Activated effector memory CD4-positive, alpha-beta T cell treated with anti-CD3 and anti-CD28 coated beads, Interleukin-2, amount 50 U/mL, for 16 hours (primary cell): Measurements from ENCODE around the gene VCAM1.
"Not testable (repeated sequence)": the region's sequence is repeated elsewhere in the genome, so short reads cannot be mapped to it uniquely, and the experiment has no call there.

Experiments
- DNase-seq: peaks from one replicate; pipeline ENCODE4 v3.0.0-alpha.2; 2020

Gene VCAM1

GRCh38 chr1:100719490-100719889 lies at the start of gene VCAM1:
VCAM1 (plus strand) TSS chr1:100719742; CDS start chr1:100719861, 119 bp downstream.
- DNase-seq, result no peak

- DNase-seq, result no peak
Measured at GRCh38 chr1:100670083-100670482, 49.5 kb upstream of the VCAM1 start.

- no peak for DNase-seq
Measured at GRCh38 chr1:100671601-100672000, 47.9 kb upstream of the VCAM1 start.

- DNase-seq, result no peak
Measured at GRCh38 chr1:100683448-100684349, 35.8 kb upstream of the VCAM1 start.

- no peak for DNase-seq
Measured at GRCh38 chr1:100699744-100700143, 19.8 kb upstream of the VCAM1 start.

- no peak for DNase-seq
Measured at GRCh38 chr1:100700586-100700985, 19.0 kb upstream of the VCAM1 start.

GRCh38 chr1:100703052-100703451 lies 16.5 kb upstream of the VCAM1 start:
- DNase-seq, result no peak

GRCh38 chr1:100703716-100704115 lies 15.8 kb upstream of the VCAM1 start:
- DNase-seq, result no peak

- no peak for DNase-seq
Measured at GRCh38 chr1:100704473-100704872, 15.1 kb upstream of the VCAM1 start.

- no peak for DNase-seq
Measured at GRCh38 chr1:100706296-100706695, 13.2 kb upstream of the VCAM1 start.

- DNase-seq, result no peak
Measured at GRCh38 chr1:100706856-100707255, 12.7 kb upstream of the VCAM1 start.

- DNase-seq, result no peak
Measured at GRCh38 chr1:100708476-100709062, 11.0 kb upstream of the VCAM1 start.

GRCh38 chr1:100710906-100711682 lies 8.4 kb upstream of the VCAM1 start:
- no peak for DNase-seq

GRCh38 chr1:100713027-100713426 lies 6.5 kb upstream of the VCAM1 start:
- DNase-seq, result not testable (repeated sequence)

GRCh38 chr1:100713626-100714025 lies 5.9 kb upstream of the VCAM1 start:
- DNase-seq, result no peak

- DNase-seq, result no peak
Measured at GRCh38 chr1:100714599-100714998, 4.9 kb upstream of the VCAM1 start.

- no peak for DNase-seq
Measured at GRCh38 chr1:100717218-100717617, 2.3 kb upstream of the VCAM1 start.

GRCh38 chr1:100718581-100718980 lies 961 bp upstream of the VCAM1 start:
- DNase-seq, result no peak

- no peak for DNase-seq
Measured at GRCh38 chr1:100720101-100720500, 559 bp downstream of the VCAM1 start.

- no peak for DNase-seq
Measured at GRCh38 chr1:100720751-100721150, 1.2 kb downstream of the VCAM1 start.

GRCh38 chr1:100721526-100722207 lies 2.1 kb downstream of the VCAM1 start:
- no peak for DNase-seq

GRCh38 chr1:100722221-100722620 lies 2.7 kb downstream of the VCAM1 start:
- DNase-seq, result no peak

- DNase-seq, result no peak
Measured at GRCh38 chr1:100724281-100724680, 4.7 kb downstream of the VCAM1 start.
